GM18951 (cell line): ENCODE measurements around the gene UNC79.

Experiments used
- POLR2A ChIP-seq: IDR thresholded peaks from 4 replicates; pipeline ENCODE4 v1.6.1; 2011; ENCODE audit warnings: mild to moderate bottlenecking; ENCODE audit not compliant: insufficient read length, insufficient read depth; ENCODE audit errors: extremely low read depth
- in situ Hi-C: fragments of 300-500 bp; cut with MboI; formaldehyde crosslinking; loops from one replicate; pipeline ENCODE4 v1.12.0; 2022; ENCODE audit warnings: low sequenced_read_pairs, mixed read lengths, inconsistent platforms; ENCODE audit not compliant: unreplicated experiment

UNC79 gene

GRCh38 chr14:93544212-93544611, 113.5 kb downstream of the UNC79 start:
- in situ Hi-C loops = loop anchor here (25.0 kb wide), 1 partner anchor 307 kb away; no protein-coding TSS in a partner anchor
- TF ChIP-seq POLR2A = no peak

- in situ Hi-C loops = loop anchor here (25.0 kb wide), 1 partner anchor 309 kb away; no protein-coding TSS in a partner anchor
- TF ChIP-seq POLR2A = no peak
These were observed 115.9 kb downstream of the UNC79 start for GRCh38 chr14:93546642-93547041.

GRCh38 chr14:93548102-93548843, 117.5 kb downstream of the UNC79 start:
- in situ Hi-C loops = loop anchor here (25.0 kb wide), 1 partner anchor 311 kb away; no protein-coding TSS in a partner anchor
- TF ChIP-seq POLR2A = no peak

GRCh38 chr14:93549595-93549994, 118.9 kb downstream of the UNC79 start:
- TF ChIP-seq POLR2A = no peak
- in situ Hi-C loops = loop anchor here (25.0 kb wide), 1 partner anchor 312 kb away; no protein-coding TSS in a partner anchor

GRCh38 chr14:93564918-93565317, 134.2 kb downstream of the UNC79 start:
- TF ChIP-seq POLR2A = no peak
- in situ Hi-C loops = no loop called here

- TF ChIP-seq POLR2A = no peak
- in situ Hi-C loops = no loop called here
These were observed 135.4 kb downstream of the UNC79 start for GRCh38 chr14:93566065-93566693.

- in situ Hi-C loops = no loop called here
- no peak for TF ChIP-seq POLR2A
These were observed 140.5 kb downstream of the UNC79 start for GRCh38 chr14:93571275-93571674.

- no peak for TF ChIP-seq POLR2A
- in situ Hi-C loops = no loop called here
These were observed 148.4 kb downstream of the UNC79 start for GRCh38 chr14:93579178-93579577.

GRCh38 chr14:93582516-93582915, 151.8 kb downstream of the UNC79 start:
- in situ Hi-C loops = no loop called here

GRCh38 chr14:93587330-93587729, 156.6 kb downstream of the UNC79 start:
- no peak for TF ChIP-seq POLR2A

More at GRCh38 chr14:93582516-93582915, 151.8 kb downstream of the UNC79 start:
- no peak for TF ChIP-seq POLR2A

GRCh38 chr14:93591506-93591905, 160.8 kb downstream of the UNC79 start:
- in situ Hi-C loops = no loop called here
- no peak for TF ChIP-seq POLR2A

More at GRCh38 chr14:93587330-93587729, 156.6 kb downstream of the UNC79 start:
- in situ Hi-C loops = no loop called here

- in situ Hi-C loops = no loop called here
These were observed 162.0 kb downstream of the UNC79 start for GRCh38 chr14:93592786-93593185.

GRCh38 chr14:93606091-93606490, 175.4 kb downstream of the UNC79 start:
- TF ChIP-seq POLR2A = no peak
- in situ Hi-C loops = no loop called here

More at GRCh38 chr14:93592786-93593185, 162.0 kb downstream of the UNC79 start:
- no peak for TF ChIP-seq POLR2A
